ENCODE data around the gene PHF13. TPM values are rescaled to one million over a fixed set of nuclear protein-coding genes. Genes with fewer than 3 reads are reported as not detected.

The PHF13 gene
- total RNA-seq, 1 experiment from 2014 or later: 37.8 TPM

DNA sequence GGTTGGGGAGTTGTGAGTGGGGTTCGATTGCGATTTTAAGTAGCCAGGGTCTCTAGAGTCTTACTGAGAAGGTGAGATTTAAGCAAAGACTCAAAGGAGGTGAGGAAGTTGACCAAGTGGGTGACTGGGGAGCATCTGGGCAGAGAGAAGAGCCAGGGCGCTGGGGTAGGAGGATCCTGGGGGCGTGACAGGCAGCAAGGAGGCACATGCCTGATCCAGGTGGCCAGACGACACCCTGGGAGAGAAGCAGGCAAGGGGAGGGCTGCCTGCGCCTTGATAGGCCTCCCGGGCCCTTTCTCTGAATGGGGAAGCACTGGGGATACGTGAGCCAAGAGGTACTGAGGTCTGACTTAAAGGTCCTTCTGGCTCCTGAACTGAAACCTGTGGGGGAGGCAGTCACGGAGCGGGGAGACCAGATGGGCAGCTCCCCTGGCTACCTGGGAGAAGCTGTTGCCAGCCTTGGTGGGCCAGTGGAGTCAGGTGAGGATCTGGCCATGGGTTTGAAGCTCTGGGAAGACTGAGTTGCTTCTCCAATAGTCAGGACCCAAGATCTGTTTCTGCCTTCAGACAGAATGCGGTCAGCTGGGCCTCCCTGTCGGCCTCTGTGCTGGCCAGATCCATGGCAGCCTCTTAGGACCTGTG, 28.3 kb upstream of the PHF13 start:
- H3K36me3 ChIP-seq (ENCODE audit: insufficient read depth, low read length, poor library complexity, severe bottlenecking): peaks cover 27% of the 10 kb centered on the region
- DNase-seq (ENCODE audit: low spot score): no peak
- POLR2A ChIA-PET (ENCODE audit: low non-redundant PET): no interaction called here
- no peak for TF ChIP-seq EZH2 (IDR thresholded peaks at IDR 0.05; ENCODE audit: borderline replicate concordance, low read depth, low read length, poor library complexity, severe bottlenecking)
- TF ChIP-seq, protein P1, sequence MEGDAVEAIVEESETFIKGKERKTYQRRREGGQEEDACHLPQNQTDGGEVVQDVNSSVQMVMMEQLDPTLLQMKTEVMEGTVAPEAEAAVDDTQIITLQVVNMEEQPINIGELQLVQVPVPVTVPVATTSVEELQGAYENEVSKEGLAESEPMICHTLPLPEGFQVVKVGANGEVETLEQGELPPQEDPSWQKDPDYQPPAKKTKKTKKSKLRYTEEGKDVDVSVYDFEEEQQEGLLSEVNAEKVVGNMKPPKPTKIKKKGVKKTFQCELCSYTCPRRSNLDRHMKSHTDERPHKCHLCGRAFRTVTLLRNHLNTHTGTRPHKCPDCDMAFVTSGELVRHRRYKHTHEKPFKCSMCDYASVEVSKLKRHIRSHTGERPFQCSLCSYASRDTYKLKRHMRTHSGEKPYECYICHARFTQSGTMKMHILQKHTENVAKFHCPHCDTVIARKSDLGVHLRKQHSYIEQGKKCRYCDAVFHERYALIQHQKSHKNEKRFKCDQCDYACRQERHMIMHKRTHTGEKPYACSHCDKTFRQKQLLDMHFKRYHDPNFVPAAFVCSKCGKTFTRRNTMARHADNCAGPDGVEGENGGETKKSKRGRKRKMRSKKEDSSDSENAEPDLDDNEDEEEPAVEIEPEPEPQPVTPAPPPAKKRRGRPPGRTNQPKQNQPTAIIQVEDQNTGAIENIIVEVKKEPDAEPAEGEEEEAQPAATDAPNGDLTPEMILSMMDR (conservative IDR thresholded peaks at IDR 0.05; ENCODE audit: low read depth, low read length): no peak
- peaks cover 10% of the 10 kb centered on the region for H3K4me1 ChIP-seq (ENCODE audit: insufficient read depth, low read length, poor library complexity, severe bottlenecking)
- H3K4me3 ChIP-seq (ENCODE audit: low read depth, low read length, poor library complexity, severe bottlenecking): no peak overlapping the region
- intact Hi-C loops (cut with micrococcal nuclease; ENCODE audit: unreplicated experiment): no loop called here
- BruUV-seq (replicated peaks): no TSS peak
- H3K27me3 ChIP-seq (replicated peaks; ENCODE audit: insufficient read depth, low read depth, low read length, poor library complexity): no peaks in the 10 kb centered on the region
- H3K9me3 ChIP-seq (ENCODE audit: low read depth, low read length, poor library complexity, severe bottlenecking): no peaks in the 10 kb centered on the region
- CTCF ChIA-PET: no interaction called here
- no peak overlapping the region for H3K27ac ChIP-seq (ENCODE audit: low read depth, low read length, poor library complexity, severe bottlenecking)

DNA sequence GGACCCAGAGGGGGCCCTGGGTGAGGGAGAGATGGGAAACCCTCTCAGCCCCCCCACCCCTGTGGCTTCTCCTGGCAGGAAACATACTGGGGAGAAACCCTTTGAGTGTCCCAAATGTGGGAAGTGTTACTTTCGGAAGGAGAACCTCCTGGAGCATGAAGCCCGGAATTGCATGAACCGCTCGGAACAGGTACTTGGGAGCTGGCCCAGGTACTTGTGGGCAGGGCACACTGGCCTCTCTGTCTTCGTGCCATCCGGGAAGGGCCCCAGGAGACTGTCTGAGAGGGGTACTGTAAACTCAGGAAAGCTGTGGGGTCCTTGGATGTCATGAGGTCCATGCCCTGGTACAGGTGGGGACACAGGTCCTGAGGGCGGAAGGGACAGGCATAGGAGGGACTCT, 27.7 kb upstream of the PHF13 start:
- DNase-seq (ENCODE audit: low spot score): no peak
- no peak for TF ChIP-seq EZH2 (IDR thresholded peaks at IDR 0.05; ENCODE audit: borderline replicate concordance, low read depth, low read length, poor library complexity, severe bottlenecking)
- TF ChIP-seq, protein P1 (conservative IDR thresholded peaks at IDR 0.05; ENCODE audit: low read depth, low read length): no peak

GRCh38 chr1:6586404-6586816, 27.1 kb upstream of the PHF13 start:
- intact Hi-C loops (cut with micrococcal nuclease; ENCODE audit: unreplicated experiment): no loop called here
- no peak for TF ChIP-seq EZH2 (IDR thresholded peaks at IDR 0.05; ENCODE audit: borderline replicate concordance, low read depth, low read length, poor library complexity, severe bottlenecking)
- TF ChIP-seq, protein P1 (conservative IDR thresholded peaks at IDR 0.05; ENCODE audit: low read depth, low read length): no peak
- BruUV-seq (replicated peaks): no TSS peak
- Histone ChIP-seq H3K9me3 (ENCODE audit: low read depth, low read length, poor library complexity, severe bottlenecking) (no peaks in the 10 kb centered on the region), H3K27ac (ENCODE audit: low read depth, low read length, poor library complexity, severe bottlenecking) (no peak overlapping the region), H3K36me3 (ENCODE audit: insufficient read depth, low read length, poor library complexity, severe bottlenecking) (peaks cover 29% of the 10 kb centered on the region), H3K27me3 (replicated peaks; ENCODE audit: insufficient read depth, low read depth, low read length, poor library complexity) (no peaks in the 10 kb centered on the region), H3K4me1 (ENCODE audit: insufficient read depth, low read length, poor library complexity, severe bottlenecking) (no peaks in the 10 kb centered on the region), H3K4me3 (ENCODE audit: low read depth, low read length, poor library complexity, severe bottlenecking) (no peak overlapping the region)
- DNase-seq (ENCODE audit: low spot score): no peak
- POLR2A ChIA-PET (ENCODE audit: low non-redundant PET): no interaction called here
- CTCF ChIA-PET: no interaction called here

More for the DNA sequence above, 27.7 kb upstream of the PHF13 start:
- no peak overlapping the region for H3K27ac ChIP-seq (ENCODE audit: low read depth, low read length, poor library complexity, severe bottlenecking)
- H3K27me3 ChIP-seq (replicated peaks; ENCODE audit: insufficient read depth, low read depth, low read length, poor library complexity): no peaks in the 10 kb centered on the region
- H3K9me3 ChIP-seq (ENCODE audit: low read depth, low read length, poor library complexity, severe bottlenecking): no peaks in the 10 kb centered on the region
- intact Hi-C loops (cut with micrococcal nuclease; ENCODE audit: unreplicated experiment): no loop called here
- H3K4me1 ChIP-seq (ENCODE audit: insufficient read depth, low read length, poor library complexity, severe bottlenecking): peaks cover 4% of the 10 kb centered on the region
- BruUV-seq (replicated peaks): no TSS peak
- CTCF ChIA-PET: no interaction called here
- H3K4me3 ChIP-seq (ENCODE audit: low read depth, low read length, poor library complexity, severe bottlenecking): no peak overlapping the region
- POLR2A ChIA-PET (ENCODE audit: low non-redundant PET): no interaction called here
- H3K36me3 ChIP-seq (ENCODE audit: insufficient read depth, low read length, poor library complexity, severe bottlenecking): peaks cover 29% of the 10 kb centered on the region

Measured in A673 (cell line).